Measurements from ENCODE around the gene PSKH1. TPM values are rescaled to one million over a fixed set of nuclear protein-coding genes. Genes with fewer than 3 reads are reported as not detected.
"Not testable (repeated sequence)": the region's sequence is repeated elsewhere in the genome, so short reads cannot be mapped to it uniquely, and the experiment has no call there.

Gene PSKH1
- total RNA-seq, 1 donor from 2014 or later = 24.7 TPM

DNA sequence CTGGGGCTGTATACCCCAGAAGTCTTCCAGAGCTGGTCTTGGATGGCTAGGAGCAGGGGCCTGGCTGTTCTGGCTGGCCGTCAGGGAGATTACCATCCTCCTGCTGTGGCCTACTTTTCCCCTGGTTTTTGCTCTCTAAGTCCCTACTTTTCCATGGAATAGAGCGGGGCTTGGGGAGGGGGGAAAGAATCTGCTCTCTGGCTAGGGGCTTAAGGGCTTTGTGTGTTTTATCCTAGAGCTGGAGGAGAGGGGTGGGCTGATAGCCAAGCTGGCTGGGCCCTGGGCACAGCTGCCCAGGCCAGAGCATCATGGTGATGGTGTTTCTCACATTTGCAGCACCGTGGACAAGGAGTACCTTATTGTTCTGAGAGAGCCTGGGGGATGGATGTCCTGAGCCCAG, 4.7 kb upstream of the PSKH1 start:
- no peak for DNase-seq

DNA sequence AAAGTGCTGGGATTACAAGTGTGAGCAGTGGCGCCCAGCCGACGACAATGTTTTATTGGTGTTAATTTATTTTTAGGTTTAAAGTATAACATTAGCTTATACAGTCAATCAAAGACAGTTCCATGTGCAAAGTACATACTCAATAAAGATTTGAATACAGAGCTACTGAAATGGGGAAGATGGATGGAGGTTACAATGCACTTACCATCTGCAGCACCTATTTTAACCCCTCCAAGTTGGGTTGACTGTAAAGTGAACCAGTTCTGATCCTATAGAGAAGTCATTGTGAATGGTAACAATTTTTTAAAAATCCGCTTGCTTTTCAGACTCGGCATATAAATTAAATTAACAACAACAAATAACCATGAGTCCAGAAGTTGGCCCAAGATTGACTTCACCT, 679 bp upstream of the PSKH1 start:
- DNase-seq = no peak

DNA sequence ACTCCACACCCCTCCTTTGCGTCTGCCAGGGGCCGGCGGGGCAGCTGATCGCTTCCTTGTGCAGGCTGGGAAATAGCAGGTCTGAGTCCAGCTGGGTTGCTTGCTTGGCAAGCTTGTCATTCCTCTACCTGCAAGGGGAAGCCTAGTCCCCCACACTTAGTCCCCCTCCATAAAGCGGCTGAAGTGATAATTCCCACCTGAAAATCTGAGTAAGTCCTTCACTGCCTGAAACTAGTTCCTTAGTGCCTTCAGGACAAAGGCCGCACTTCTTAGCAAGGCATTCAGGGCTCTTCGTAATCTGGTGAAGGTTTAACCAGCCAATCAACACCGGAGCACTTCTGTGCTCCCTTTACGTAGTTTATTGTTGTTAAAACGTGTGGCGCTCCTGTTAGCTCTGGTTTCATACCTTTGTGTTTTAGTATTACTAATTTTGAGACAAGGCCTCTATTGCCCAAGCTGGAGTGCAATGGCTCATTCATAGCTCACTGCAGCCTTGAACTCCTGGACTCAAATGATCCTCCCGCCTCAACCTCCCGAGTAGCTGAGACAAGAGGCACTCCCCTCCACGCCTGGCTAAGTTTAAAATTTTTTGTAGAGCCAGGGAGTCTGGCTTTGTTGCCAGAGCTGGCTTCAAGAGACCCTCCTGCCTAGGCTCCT, 817 bp downstream of the PSKH1 start:
- peak; percentile 64 for DNase-seq

DNA sequence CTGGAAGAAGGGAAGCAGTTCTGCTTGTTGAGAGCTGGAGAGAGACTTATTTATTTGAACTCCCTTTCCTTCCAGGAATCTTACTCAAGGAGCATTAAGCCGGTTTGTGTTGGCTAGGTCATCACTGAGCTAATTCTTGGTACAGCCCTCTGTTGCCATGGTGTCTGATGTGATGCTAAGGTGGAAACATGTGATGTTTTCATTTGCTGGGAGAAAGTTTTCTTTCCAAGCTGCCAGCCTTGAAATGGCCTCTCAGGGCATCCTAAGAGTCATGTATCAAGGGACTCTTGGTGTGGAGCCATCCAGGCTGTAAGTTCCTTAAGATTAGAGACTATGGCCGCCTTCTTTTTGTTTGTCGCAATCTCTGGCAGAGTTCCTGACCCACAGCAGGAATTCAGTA, 4.2 kb downstream of the PSKH1 start:
- peak; percentile 90 for DNase-seq

DNA sequence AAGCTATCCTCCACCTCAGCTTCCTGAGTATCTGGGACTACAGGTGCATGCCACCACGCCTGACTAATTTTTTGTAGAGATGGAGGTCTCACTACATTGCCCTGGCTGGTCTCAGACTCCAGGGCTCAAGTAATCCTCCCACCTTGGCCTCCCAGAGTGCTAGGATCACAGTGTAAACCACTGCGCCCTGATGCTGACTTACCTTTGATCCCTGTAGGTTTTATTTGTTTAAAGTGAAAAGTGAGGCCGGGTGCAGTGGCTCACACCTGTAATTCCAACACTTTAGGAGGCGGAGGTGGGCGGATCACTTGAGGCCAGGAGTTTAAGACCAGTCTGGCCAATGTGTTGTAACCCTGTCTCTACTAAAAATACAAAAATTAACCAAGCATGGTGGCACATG, 8.7 kb downstream of the PSKH1 start:
- no peak for DNase-seq

DNA sequence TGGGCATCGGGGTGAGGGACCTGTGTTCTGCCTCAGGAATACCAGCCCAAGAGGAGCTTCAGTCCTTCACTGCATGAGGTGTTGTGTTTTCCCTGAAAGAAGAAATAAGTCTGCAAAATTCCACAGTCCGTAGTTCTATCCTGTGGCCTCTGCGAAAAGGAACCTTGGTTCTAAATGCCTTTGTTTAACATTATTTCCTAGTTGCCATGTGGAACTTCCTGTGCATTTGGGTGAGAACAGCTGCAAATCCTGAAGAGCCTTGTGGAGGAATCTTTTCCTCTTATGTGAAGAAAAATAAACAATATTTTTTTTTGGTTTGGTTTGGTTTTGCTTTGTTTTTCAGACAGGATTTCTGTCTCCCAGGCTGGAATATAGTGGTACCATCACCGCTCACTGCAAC, 9.8 kb downstream of the PSKH1 start:
- peak; percentile 91 for DNase-seq

DNA sequence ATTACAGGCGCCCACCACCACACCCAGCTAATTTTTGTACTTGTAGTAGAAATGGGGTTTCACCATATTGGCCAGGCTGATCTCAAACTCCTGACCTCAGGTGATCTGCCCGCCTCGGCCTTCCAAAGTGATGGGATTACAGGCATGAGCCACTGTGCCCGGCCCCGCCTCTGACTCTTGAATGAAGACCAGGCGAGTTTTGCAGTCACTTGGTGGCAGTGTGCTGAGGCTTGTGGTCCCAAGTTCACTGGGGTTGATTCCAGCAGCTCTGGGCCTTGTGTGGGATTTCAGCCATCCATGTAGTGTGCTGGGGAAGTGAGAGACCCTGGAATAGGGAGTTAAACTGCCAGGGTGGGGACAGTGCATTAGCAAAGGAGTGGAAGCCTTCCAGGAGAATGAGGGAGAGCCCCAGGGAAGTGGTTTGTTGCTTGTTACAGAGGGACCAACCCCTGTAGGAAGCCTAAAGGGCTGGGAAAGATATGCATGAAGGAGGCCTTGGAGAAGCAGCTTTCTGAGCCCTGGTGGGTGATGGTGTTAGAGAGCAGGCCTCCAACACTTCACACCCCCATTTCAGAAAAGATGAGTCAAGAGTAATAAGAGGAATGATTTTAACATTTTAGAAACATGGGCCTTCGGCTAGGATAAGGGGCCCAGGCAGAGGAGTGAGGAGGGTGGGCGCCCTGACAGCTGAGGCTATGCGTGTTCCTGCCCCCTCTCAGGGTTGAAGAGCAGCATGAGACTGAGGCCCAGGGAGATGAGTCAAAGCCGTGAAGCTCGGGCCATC, 14.5 kb downstream of the PSKH1 start:
- DNase-seq = no peak

DNA sequence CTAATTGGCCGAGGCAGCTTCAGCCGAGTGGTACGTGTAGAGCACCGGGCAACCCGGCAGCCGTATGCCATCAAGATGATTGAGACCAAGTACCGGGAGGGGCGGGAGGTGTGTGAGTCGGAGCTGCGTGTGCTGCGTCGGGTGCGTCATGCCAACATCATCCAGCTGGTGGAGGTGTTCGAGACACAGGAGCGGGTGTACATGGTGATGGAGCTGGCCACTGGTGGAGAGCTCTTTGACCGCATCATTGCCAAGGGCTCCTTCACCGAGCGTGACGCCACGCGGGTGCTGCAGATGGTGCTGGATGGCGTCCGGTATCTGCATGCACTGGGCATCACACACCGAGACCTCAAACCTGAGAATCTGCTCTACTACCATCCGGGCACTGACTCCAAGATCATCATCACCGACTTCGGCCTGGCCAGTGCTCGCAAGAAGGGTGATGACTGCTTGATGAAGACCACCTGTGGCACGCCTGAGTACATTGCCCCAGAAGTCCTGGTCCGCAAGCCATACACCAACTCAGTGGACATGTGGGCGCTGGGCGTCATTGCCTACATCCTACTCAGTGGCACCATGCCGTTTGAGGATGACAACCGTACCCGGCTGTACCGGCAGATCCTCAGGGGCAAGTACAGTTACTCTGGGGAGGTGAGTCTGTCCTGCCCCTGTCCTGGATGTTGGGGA, 16.1 kb downstream of the PSKH1 start:
- DNase-seq = no peak

DNA sequence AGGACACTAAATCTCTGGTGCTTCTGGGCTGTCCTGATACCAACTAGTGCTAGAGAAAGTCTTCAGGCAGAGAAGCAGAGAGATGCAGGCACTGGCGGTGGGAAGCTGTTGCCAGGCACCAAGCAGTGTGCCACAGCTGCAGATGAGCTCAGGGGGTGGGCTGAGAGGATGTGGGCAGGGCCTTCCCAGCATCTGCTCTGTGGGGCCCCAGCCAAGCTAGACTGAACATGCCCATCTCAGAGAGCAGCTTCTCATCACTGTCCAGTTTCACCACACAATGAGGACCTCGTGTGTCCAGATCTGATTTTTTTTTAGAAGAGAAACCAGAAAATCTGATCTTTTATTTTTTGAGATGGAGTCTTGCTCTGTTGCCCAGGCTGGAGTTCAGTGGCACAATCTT, 17.1 kb downstream of the PSKH1 start:
- DNase-seq = peak; percentile 55

DNA sequence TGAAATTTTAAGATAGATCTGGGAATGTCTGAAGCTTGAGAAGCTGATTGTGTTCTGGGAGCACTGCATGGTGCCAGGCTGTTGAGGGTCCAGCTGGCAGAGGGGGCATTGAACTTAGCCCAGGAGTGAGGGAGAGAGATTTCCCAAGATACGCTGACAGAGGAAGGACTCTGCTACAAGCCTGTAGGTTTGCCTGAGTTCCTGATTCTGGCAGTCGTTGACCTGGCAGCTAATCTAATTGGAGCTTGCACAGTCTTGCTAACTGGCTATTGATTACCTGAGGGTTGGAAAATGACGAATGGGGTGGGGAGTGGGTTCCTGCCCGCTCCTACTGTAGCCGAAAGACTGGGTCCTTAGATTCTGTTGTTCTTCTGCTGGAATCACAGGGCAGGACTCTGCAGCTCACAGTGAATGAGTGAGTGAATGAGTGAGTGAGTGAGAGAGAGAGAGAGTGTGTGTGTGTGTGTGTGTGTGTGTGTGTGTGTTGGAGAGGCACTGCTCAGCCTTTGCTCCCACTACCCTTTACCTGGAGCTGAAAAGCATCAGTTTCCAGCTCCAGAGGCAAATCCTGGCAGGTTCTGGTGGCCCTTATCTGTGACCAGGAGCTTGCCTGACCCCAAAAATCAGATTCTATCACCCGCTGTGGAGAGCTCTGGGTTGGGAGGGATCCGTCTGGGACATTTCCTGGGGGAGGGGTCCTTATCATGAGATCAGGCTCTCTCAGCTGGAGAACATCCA, 21.9 kb downstream of the PSKH1 start:
- no peak for DNase-seq

DNA sequence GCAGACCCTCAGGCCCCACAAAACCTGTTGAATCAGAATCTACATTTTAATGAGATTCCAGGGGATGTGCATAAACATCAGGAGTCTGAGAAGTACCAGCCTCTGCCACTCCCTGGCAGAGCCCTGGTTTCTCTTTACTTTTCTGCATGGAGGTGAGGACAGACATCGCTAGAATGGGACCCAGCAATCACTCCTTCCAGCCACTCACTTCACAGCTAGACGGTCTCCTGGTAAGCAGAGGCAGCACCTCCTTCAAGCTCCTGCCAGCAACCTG, 22.4 kb downstream of the PSKH1 start:
- DNase-seq = not testable (repeated sequence)

DNA sequence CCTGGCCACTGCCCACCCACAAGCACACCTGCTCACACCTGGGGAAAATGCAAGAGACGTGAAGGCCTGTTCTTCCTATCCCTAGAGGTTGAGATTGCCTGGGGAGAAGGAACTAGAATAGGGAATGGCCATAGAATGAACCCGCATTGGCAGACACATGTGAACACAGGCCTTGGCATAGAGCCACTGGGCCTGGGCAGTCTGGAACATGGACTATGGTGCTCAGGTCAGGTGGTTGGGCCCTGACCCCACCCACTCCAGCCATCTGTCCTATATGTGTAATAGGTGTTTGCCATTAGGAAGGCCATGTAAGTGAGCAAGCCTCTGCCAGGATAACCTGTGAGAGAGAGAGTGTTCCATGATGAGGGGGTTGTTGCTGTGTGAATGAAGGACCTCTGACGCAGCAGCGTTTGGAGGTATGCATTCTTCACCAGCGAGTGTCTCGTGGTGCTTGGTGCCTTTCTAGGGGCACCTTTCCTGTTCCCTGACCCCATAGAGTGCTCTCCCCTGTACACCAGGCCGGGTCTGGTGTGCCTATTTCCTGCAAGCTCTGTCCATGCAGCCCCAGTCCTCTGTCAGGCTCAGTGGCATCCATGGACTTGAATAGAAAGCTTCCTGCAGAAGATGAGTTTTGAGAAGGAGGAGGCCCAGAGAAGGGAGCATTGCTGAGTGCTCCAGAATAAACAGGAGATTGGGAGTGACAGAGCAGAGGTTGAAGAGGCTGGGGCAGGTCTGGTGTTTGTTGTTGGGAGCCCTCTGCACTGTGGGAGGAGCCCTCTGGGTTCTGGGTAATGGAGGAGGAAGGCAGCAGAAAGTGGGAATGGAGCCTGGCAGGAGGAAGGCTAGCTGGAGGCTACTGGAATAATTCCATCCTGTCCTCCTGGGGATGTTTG, 23.0 kb downstream of the PSKH1 start:
- DNase-seq = no peak

DNA sequence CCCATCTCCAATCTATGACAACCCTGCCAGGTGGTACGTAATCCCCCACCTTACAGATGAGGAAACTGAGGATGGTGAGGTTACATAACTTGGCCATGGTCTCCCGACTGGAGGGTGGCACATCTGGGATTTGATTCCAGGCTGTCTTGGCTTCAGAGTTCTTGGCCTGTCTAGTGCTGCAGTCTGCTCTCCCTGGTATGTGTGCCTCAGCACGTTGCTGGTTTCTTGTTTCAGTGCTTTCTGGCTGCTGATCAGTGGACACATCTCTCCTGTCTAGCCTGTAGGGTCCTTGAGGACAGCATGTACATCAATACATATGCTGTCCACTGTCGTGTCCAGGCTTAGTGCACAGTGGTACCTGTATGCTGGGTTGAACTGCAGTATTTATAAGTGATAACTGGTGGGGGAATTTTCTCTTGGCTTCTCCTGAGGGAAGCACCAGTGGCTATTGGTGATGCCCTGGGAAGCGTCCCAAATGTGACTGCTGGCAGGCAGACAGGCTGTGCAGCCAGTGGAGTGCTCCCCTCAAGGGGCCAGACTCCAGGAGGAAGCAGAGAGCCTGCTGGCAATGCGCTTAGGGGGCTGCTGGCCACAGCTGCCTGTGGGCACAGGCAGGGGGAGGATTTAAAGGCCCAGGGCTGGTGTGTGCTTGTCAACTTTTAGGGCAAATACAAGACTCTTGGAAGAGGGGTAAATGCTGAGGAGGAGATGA, 24.2 kb downstream of the PSKH1 start:
- no peak for DNase-seq

DNA sequence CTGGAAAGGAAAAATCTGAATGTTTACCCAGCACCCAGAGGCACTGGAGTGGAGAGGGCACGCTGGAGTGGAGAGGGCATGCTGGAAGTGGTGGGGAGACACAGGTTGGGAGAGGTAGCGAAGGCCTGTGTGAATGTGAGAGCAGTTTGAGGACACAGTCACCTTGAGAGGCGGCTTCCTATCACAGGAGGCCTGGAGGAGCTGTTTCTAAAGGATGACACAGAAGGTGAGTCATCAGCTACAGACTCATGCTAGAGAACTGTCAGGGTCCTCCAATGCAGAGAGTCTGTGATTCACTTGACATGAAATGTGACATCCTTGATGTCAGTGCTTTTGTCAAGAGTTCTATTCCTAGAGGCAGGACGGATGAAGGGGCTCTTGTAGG, 24.8 kb downstream of the PSKH1 start:
- DNase-seq = peak; percentile 56

DNA sequence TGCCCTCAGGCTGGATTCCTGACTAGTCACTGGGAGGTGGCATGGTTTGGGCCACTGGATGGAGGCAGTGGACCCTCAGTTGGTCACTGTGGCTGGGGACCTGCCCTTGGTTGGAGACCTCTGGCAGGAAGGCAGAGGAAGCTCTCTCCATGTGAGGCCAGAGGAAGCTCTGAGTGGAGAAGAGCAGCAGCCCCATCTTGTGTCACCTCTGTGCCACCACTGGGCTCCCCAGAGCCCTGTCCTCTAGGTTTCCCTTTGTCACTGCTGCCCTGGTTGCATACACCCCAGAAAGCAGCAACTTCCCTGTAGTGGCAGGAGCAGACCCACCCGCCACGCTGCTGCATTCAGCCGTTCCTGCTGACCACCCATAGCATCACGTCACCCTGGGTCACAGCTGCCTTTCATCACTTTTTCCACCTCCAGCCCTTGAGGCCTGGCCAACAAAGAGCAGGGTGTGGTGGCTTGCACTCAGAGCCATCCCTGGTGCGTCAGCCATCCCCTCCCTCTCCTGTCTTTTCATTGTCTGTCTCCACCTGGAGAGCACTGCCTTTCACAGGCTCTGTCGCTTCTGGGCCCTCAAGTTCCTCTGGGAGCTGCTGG, 26.7 kb downstream of the PSKH1 start:
- no peak for DNase-seq

DNA sequence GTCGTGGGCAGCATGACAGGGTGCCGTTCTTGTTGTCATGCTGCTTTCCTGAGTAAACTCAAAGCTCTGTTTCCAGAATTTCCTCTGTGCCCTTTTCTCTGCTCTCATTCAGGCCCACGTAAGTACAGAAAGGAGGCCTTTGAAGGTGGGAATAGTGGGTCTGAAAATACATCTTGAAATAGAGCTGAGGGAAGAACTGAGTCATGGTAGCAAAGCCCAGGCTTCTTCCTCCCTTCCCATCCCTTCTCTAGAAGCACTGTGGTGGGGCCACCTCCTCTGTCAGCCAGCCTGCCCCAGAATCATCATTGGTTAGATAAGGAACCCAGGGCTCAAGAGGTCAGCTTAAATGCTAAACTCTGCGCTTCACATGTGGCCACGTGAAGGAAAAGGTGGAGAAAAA, 29.2 kb downstream of the PSKH1 start:
- DNase-seq = no peak

DNA sequence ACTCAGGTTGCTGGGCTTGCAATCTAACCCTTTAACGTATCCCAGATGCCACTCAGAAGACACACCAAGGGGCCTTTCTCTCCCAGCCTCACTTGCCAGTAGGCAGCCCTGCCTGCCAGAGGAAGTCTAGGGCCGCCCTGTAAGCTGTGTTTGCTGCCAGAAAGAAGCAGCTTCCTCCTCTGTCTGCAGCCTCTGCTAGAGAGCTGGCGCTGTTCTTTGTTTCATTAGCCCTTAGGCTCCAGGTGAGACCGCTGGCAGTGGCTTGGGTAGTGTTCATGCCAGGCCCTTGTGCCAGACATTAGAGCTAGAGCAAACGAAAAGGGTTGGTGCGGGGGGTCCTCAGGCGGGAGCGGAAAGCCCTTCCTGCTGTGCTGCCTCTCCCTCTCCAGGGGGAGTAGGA, 29.7 kb downstream of the PSKH1 start:
- no peak for DNase-seq

DNA sequence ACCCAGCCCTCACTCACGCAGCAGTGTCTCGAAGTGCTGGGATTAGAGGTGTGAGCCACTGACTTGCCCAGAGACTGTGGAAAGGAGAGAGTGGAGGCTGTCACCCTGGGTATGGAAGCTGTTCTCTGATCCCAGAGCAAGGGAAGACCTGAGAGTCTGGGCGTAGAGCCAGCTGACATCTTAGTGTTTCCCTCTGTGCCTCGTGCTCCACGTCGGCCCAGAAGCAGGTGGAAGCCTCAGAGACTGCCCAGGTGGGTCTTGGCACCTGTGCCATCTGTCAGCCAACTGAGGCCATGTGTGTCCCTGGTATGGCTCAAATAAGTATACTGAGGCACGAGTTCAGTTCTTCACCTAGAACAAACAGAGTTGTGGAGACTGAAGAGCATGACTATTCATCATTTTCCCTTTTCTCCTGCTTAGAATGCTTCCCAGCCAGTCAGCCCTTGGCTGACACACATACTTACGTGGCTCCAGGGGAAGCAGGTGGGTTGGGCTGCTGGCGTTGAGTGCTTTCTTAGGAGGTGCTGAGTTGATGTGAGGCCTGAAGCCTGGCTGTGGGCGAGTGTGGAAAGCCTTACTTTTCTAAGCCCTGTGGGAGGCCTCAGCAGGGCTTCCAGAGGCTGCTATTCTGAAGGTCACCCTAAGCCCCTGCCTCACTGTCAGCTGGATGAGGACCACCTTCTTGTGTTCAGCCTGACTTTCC, 30.5 kb downstream of the PSKH1 start:
- no peak for DNase-seq

DNA sequence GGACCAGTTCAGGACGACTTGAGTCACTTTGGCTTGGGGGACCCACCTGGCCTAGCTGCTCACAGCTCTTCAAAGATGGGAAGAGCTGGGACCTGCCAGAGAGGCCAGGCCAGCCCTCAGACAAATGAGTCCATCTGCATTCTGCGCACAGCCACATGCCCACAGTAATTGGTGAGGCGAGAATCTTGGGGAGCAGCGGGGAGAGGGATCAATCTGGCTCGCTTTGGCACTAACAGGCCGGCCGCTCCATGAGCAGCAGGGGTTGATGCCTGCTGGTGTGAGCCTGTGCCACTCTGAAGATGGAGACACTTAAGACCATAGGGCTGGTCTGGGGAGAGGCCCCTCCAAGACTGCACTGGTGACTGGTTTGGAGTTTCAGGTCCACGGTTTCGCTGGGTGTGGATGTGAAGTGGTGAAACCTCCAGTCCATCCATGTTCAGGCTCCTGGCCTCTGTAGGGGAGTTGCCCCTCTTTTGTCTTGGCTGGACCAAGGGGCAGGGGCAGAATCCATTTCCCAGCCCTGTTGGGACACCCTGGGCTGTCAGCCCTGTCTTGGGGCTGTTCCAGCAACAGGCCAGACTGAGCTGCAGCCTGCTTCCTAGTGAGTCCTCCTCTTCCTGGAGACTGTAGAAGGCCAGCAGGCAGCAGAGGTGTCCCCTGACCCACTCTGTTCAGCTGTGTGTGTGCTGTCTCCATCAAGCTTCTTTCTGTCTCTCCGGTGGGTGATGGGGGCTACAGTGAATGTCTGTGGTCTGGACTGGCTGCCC, 31.3 kb downstream of the PSKH1 start:
- no peak for DNase-seq
